GM23248 (cell line): Measurements from ENCODE around the gene PPP6R3.

Experiments used
- EZH2 ChIP-seq: fragments of 200-600 bp; sonication (generic); IDR thresholded peaks from 2 replicates; pipeline ENCODE4 v1.6.1; 2018; ENCODE audit warnings: antibody characterized with exemption, mild to moderate bottlenecking; ENCODE audit not compliant: insufficient read depth, poor library complexity, severe bottlenecking
- EZH2phosphoT487 ChIP-seq: fragments of 200-600 bp; sonication (generic); IDR thresholded peaks from 2 replicates; pipeline ENCODE4 v1.6.1; 2018; ENCODE audit warnings: antibody characterized with exemption, moderate library complexity, mild to moderate bottlenecking, low read depth; ENCODE audit not compliant: insufficient read depth

GRCh38 chr11:68450711-68451110 lies 9.8 kb upstream of the PPP6R3 start:
- TF ChIP-seq EZH2phosphoT487 (no peak), EZH2 (no peak)
